ENCODE measurements around the gene ANAPC1. TPM values are rescaled to one million over a fixed set of nuclear protein-coding genes. Genes with fewer than 3 reads are reported as not detected.
A peak's percentile ranks its signal among the peaks of the same experiment; 100 is the strongest.

Gene ANAPC1
- total and polyA plus RNA-seq, 10 of the 15 experiments (the other 5 are each of a cell fraction or from before 2014, with no cell fraction given), result 10.0 to 108 (median 53.6) TPM

DNA sequence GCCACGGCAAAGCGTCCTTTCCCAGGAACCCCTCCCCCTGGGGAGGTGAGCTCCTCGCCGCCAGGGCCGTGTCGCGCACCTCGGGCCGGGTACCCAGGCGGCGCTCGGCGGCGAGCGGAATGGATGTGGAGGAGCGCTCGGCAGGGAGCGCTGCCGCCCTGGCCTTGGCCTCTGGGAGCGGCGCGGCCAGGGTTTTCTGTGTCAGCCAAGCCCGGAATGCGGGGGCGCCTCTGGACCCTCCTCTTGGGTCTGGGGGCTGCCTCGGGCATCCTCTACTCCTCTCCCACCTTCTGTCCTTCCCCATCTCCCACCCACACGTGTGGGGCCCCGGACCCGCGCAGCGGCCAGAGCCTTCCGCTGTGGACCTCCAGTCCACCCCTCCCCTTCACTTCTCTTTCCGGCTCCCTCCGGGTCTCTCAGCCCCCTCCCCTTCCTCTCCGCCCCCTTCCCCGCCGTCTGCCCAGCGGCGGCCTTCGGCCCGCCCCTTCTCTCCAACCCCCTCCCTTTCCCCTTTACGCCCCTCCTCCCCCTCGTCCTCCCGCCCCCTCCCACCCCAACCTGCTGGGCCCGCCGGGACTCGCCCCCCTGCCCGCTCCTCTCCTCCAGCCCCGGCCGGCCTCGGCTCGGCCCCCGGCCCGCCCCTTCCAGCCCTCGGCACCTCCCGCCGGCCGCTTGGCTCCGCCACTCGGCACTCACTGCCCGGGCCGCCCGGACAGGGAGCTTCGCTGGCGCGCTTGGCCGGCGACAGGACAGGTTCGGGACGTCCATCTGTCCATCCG, 14.1 kb upstream of the ANAPC1 start, which contains the start of gene MERTK (continued):
- TF ChIP-seq PRDM15 (CRISPR knock-in tag; IDR thresholded peaks at IDR 0.05) (no peak), ATF7 (IDR thresholded peaks at IDR 0.05; ENCODE audit: low read depth) (no peak), HDAC6 (IDR thresholded peaks at IDR 0.05; ENCODE audit: unreplicated experiment) (peak; percentile 43), PML (IDR thresholded peaks at IDR 0.05; ENCODE audit: low read length) (no peak), FOS (IDR thresholded peaks at IDR 0.05; ENCODE audit: borderline replicate concordance, extremely low read depth, insufficient read length) (no peak), ZNF24 (IDR thresholded peaks at IDR 0.05) (0 out of 2 replicates have a peak, but pooled peaks have one; percentile 52), RB1 (IDR thresholded peaks at IDR 0.05; ENCODE audit: borderline replicate concordance) (no peak), PBX3 (IDR thresholded peaks at IDR 0.05; ENCODE audit: insufficient replicate concordance, low read depth, low read length) (no peak), NKRF (conservative IDR thresholded peaks at IDR 0.05) (no peak), IKZF1 (conservative IDR thresholded peaks at IDR 0.05) (peak; percentile 38; the same call in 1 of the 2 replicates), POU2F2 (IDR thresholded peaks at IDR 0.05; ENCODE audit: borderline replicate concordance, low read depth, low read length) (no peak), USF2 (IDR thresholded peaks at IDR 0.05; ENCODE audit: borderline replicate concordance, low read depth, low read length) (no peak), STAT3 (IDR thresholded peaks at IDR 0.05; ENCODE audit: low read depth, low read length) (no peak), SMARCA5 (IDR thresholded peaks at IDR 0.05) (no peak), CREB1 (IDR thresholded peaks at IDR 0.05; ENCODE audit: low read depth) (no peak)
- TF ChIP-seq, protein P1, sequence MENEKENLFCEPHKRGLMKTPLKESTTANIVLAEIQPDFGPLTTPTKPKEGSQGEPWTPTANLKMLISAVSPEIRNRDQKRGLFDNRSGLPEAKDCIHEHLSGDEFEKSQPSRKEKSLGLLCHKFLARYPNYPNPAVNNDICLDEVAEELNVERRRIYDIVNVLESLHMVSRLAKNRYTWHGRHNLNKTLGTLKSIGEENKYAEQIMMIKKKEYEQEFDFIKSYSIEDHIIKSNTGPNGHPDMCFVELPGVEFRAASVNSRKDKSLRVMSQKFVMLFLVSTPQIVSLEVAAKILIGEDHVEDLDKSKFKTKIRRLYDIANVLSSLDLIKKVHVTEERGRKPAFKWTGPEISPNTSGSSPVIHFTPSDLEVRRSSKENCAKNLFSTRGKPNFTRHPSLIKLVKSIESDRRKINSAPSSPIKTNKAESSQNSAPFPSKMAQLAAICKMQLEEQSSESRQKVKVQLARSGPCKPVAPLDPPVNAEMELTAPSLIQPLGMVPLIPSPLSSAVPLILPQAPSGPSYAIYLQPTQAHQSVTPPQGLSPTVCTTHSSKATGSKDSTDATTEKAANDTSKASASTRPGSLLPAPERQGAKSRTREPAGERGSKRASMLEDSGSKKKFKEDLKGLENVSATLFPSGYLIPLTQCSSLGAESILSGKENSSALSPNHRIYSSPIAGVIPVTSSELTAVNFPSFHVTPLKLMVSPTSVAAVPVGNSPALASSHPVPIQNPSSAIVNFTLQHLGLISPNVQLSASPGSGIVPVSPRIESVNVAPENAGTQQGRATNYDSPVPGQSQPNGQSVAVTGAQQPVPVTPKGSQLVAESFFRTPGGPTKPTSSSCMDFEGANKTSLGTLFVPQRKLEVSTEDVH (IDR thresholded peaks at IDR 0.05; ENCODE audit: low read depth, partially characterized antibody), result no peak
- TF ChIP-seq, protein P2, sequence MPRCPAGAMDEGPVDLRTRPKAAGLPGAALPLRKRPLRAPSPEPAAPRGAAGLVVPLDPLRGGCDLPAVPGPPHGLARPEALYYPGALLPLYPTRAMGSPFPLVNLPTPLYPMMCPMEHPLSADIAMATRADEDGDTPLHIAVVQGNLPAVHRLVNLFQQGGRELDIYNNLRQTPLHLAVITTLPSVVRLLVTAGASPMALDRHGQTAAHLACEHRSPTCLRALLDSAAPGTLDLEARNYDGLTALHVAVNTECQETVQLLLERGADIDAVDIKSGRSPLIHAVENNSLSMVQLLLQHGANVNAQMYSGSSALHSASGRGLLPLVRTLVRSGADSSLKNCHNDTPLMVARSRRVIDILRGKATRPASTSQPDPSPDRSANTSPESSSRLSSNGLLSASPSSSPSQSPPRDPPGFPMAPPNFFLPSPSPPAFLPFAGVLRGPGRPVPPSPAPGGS (IDR thresholded peaks at IDR 0.05; ENCODE audit: borderline replicate concordance, insufficient read depth, low read depth, low read length, poor library complexity, severe bottlenecking), result no peak

Measured in GM12878 (cell line).